HG02938 (cell line): ENCODE measurements around the gene TMEM62.

Experiments used
- ATAC-seq: cut with Tn5 transposase; IDR thresholded peaks from one replicate; pipeline ENCODE4 v1.9.1; 2021; ENCODE audit warnings: mild to moderate bottlenecking, moderate library complexity; ENCODE audit not compliant: unreplicated experiment

The TMEM62 gene

GRCh38 chr15:43226436-43227305 is 93.3 kb downstream of the TMEM62 start:
- no peak for ATAC-seq

- no peak for ATAC-seq
These were observed 96.6 kb downstream of the TMEM62 start for GRCh38 chr15:43229977-43230376.

- ATAC-seq: no peak
These were observed 97.3 kb downstream of the TMEM62 start for GRCh38 chr15:43230640-43231115.

GRCh38 chr15:43232289-43232874 is 99.0 kb downstream of the TMEM62 start:
- no peak for ATAC-seq
